ENCODE measurements around the gene TEDDM1. TPM values are rescaled to one million over a fixed set of nuclear protein-coding genes. Genes with fewer than 3 reads are reported as not detected.

Gene TEDDM1
- total and polyA plus RNA-seq, 2 experiments from 2014 or later = not detected

DNA sequence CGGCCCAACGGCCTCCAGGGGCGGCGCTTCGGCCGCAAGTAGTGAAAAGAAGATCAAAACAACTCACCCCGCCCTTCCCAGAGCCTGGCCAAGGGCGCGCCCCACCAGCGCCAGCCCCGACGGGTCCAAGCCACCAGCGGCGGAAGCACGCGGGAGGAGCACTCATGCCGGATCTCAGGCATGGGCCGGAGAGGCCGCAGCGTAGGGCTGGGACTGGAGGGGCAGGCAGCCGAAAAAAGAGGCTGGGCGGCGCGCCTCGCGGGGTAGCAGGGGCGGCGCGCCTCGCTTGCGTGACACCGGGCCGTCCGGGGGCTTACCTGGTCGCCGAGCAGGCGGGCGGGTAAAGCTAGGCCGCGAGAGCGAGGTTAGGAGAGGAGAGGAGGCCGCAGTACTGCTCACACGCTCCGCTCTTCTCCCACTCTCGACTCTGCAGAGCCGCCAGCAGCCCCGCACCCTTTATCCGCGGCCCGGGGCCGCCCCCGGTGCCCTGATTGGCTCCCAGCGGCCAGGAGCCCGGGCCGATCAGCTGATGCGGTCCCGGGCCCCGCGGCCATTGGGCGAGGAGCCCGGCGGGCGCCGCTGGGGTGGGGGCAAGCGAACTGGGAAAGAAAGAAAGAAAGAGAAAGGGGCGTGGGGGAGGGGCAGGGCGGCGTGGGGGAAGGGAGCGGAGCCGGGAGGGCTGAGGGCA lies 9.0 kb downstream of the TEDDM1 start, which contains the start of gene GLUL:
Gene GLUL (minus strand): TSS at position 429 of the 688 bp plus-strand sequence. CDS start 3,053 bp downstream, outside the sequence.
- H3K9me3 Mint-ChIP-seq = no peaks in the 10 kb centered on the region; the same call in 2 of the 3 replicates
- Histone ChIP-seq H4K20me1 (replicated peaks; ENCODE audit: insufficient read depth) (peaks cover 42% of the 10 kb centered on the region), H3K27me3 (ENCODE audit: insufficient read depth) (no peaks in the 10 kb centered on the region), H3F3A (replicated peaks; ENCODE audit: low read depth) (peaks cover 9% of the 10 kb centered on the region; the same call in 1 of the 2 replicates), H3K4me3 (peak within 1 kb of the TSS; percentile 97), H2AFZ (peak within 1 kb of the TSS; percentile 89), H3K9me2 (ENCODE audit: insufficient read depth) (no peaks in the 10 kb centered on the region), H3K79me2 (replicated peaks; ENCODE audit: insufficient read depth) (peaks cover 62% of the 10 kb centered on the region), H3K36me3 (ENCODE audit: insufficient read depth) (peaks cover 28% of the 10 kb centered on the region), H3K4me2 (peak within 1 kb of the TSS; percentile 99), H3K4me1 (ENCODE audit: insufficient read depth) (peaks cover 27% of the 10 kb centered on the region), H3K27ac (ENCODE audit: low read depth) (peak within 1 kb of the TSS; percentile 95)
- TF ChIP-seq CREB1 (CRISPR knock-in tag; IDR thresholded peaks at IDR 0.05; ENCODE audit: low read depth) = peak; percentile 69; the same call in 1 of the 2 replicates
- TF ChIP-seq POLR2AphosphoS5 (IDR thresholded peaks at IDR 0.05; ENCODE audit: low read depth) = peak; percentile 98
- TF ChIP-seq, protein P1, sequence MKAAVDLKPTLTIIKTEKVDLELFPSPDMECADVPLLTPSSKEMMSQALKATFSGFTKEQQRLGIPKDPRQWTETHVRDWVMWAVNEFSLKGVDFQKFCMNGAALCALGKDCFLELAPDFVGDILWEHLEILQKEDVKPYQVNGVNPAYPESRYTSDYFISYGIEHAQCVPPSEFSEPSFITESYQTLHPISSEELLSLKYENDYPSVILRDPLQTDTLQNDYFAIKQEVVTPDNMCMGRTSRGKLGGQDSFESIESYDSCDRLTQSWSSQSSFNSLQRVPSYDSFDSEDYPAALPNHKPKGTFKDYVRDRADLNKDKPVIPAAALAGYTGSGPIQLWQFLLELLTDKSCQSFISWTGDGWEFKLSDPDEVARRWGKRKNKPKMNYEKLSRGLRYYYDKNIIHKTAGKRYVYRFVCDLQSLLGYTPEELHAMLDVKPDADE (IDR thresholded peaks at IDR 0.05) = no peak
- H3K27ac Mint-ChIP-seq = peak within 1 kb of the TSS; percentile 97
- H3K27me3 Mint-ChIP-seq (ENCODE audit: insufficient read depth, low read depth, poor library complexity) = peaks cover 11% of the 10 kb centered on the region
- ATAC-seq (peak; percentile 88), DNase-seq (ENCODE audit: low spot score) (peak; percentile 95)
- H3K4me1 Mint-ChIP-seq = peaks cover 34% of the 10 kb centered on the region
- H3K36me3 Mint-ChIP-seq (ENCODE audit: low read depth) = peaks cover 45% of the 10 kb centered on the region
- H3K4me3 Mint-ChIP-seq = peak within 1 kb of the TSS; percentile 96

DNA sequence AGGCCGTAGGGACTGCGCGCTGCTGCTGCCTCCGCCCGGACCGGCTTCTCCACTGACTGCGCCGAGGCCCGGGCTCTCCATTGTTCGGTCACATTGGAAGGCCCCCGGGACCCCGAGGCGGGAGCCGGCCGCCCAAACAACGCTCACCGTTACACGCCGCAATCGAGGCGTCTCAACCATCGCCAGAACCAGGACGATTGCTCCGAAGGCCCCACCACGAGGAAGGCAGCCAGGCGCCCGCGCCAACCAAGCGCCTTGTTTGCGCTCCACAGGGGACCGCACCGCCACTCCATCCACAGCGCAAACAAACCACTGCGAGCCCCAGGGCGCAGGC lies 9.5 kb downstream of the TEDDM1 start:
- Histone ChIP-seq H3K4me2 (peak overlapping the region; percentile 99), H3K27ac (ENCODE audit: low read depth) (peak overlapping the region; percentile 86; the same call in 1 of the 2 replicates), H4K20me1 (replicated peaks; ENCODE audit: insufficient read depth) (peaks cover 47% of the 10 kb centered on the region), H3K9me2 (ENCODE audit: insufficient read depth) (no peaks in the 10 kb centered on the region), H3K4me1 (ENCODE audit: insufficient read depth) (peaks cover 27% of the 10 kb centered on the region), H3K4me3 (peak overlapping the region; percentile 97), H3K27me3 (ENCODE audit: insufficient read depth) (no peaks in the 10 kb centered on the region), H3K79me2 (replicated peaks; ENCODE audit: insufficient read depth) (peaks cover 67% of the 10 kb centered on the region), H2AFZ (no peak overlapping the region), H3F3A (replicated peaks; ENCODE audit: low read depth) (peaks cover 14% of the 10 kb centered on the region), H3K36me3 (ENCODE audit: insufficient read depth) (peaks cover 33% of the 10 kb centered on the region)
- Mint-ChIP-seq H3K9me3 (no peaks in the 10 kb centered on the region; the same call in 2 of the 3 replicates), H3K4me1 (peaks cover 30% of the 10 kb centered on the region), H3K4me3 (peak overlapping the region; percentile 96), H3K36me3 (ENCODE audit: low read depth) (peaks cover 50% of the 10 kb centered on the region), H3K27ac (peak overlapping the region; percentile 97), H3K27me3 (ENCODE audit: insufficient read depth, low read depth, poor library complexity) (peaks cover 14% of the 10 kb centered on the region)
- no peak for DNase-seq (ENCODE audit: low spot score)
- no peak; the same call in 1 of the 3 replicates for ATAC-seq
- TF ChIP-seq EZH2phosphoT487 (IDR thresholded peaks at IDR 0.05; ENCODE audit: unreplicated experiment) = no peak
- TF ChIP-seq CREB1 (CRISPR knock-in tag; IDR thresholded peaks at IDR 0.05; ENCODE audit: low read depth) = no peak
- TF ChIP-seq NANOG (IDR thresholded peaks at IDR 0.05; ENCODE audit: borderline replicate concordance) = no peak
- TF ChIP-seq, protein P2, sequence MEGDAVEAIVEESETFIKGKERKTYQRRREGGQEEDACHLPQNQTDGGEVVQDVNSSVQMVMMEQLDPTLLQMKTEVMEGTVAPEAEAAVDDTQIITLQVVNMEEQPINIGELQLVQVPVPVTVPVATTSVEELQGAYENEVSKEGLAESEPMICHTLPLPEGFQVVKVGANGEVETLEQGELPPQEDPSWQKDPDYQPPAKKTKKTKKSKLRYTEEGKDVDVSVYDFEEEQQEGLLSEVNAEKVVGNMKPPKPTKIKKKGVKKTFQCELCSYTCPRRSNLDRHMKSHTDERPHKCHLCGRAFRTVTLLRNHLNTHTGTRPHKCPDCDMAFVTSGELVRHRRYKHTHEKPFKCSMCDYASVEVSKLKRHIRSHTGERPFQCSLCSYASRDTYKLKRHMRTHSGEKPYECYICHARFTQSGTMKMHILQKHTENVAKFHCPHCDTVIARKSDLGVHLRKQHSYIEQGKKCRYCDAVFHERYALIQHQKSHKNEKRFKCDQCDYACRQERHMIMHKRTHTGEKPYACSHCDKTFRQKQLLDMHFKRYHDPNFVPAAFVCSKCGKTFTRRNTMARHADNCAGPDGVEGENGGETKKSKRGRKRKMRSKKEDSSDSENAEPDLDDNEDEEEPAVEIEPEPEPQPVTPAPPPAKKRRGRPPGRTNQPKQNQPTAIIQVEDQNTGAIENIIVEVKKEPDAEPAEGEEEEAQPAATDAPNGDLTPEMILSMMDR (conservative IDR thresholded peaks at IDR 0.05; ENCODE audit: low read depth in 2 of 2) = no peak
- no peak for TF ChIP-seq STAT1 (IDR thresholded peaks at IDR 0.05; ENCODE audit: unreplicated experiment)
- TF ChIP-seq, protein P1 (IDR thresholded peaks at IDR 0.05) = no peak
- TF ChIP-seq, protein P3, sequence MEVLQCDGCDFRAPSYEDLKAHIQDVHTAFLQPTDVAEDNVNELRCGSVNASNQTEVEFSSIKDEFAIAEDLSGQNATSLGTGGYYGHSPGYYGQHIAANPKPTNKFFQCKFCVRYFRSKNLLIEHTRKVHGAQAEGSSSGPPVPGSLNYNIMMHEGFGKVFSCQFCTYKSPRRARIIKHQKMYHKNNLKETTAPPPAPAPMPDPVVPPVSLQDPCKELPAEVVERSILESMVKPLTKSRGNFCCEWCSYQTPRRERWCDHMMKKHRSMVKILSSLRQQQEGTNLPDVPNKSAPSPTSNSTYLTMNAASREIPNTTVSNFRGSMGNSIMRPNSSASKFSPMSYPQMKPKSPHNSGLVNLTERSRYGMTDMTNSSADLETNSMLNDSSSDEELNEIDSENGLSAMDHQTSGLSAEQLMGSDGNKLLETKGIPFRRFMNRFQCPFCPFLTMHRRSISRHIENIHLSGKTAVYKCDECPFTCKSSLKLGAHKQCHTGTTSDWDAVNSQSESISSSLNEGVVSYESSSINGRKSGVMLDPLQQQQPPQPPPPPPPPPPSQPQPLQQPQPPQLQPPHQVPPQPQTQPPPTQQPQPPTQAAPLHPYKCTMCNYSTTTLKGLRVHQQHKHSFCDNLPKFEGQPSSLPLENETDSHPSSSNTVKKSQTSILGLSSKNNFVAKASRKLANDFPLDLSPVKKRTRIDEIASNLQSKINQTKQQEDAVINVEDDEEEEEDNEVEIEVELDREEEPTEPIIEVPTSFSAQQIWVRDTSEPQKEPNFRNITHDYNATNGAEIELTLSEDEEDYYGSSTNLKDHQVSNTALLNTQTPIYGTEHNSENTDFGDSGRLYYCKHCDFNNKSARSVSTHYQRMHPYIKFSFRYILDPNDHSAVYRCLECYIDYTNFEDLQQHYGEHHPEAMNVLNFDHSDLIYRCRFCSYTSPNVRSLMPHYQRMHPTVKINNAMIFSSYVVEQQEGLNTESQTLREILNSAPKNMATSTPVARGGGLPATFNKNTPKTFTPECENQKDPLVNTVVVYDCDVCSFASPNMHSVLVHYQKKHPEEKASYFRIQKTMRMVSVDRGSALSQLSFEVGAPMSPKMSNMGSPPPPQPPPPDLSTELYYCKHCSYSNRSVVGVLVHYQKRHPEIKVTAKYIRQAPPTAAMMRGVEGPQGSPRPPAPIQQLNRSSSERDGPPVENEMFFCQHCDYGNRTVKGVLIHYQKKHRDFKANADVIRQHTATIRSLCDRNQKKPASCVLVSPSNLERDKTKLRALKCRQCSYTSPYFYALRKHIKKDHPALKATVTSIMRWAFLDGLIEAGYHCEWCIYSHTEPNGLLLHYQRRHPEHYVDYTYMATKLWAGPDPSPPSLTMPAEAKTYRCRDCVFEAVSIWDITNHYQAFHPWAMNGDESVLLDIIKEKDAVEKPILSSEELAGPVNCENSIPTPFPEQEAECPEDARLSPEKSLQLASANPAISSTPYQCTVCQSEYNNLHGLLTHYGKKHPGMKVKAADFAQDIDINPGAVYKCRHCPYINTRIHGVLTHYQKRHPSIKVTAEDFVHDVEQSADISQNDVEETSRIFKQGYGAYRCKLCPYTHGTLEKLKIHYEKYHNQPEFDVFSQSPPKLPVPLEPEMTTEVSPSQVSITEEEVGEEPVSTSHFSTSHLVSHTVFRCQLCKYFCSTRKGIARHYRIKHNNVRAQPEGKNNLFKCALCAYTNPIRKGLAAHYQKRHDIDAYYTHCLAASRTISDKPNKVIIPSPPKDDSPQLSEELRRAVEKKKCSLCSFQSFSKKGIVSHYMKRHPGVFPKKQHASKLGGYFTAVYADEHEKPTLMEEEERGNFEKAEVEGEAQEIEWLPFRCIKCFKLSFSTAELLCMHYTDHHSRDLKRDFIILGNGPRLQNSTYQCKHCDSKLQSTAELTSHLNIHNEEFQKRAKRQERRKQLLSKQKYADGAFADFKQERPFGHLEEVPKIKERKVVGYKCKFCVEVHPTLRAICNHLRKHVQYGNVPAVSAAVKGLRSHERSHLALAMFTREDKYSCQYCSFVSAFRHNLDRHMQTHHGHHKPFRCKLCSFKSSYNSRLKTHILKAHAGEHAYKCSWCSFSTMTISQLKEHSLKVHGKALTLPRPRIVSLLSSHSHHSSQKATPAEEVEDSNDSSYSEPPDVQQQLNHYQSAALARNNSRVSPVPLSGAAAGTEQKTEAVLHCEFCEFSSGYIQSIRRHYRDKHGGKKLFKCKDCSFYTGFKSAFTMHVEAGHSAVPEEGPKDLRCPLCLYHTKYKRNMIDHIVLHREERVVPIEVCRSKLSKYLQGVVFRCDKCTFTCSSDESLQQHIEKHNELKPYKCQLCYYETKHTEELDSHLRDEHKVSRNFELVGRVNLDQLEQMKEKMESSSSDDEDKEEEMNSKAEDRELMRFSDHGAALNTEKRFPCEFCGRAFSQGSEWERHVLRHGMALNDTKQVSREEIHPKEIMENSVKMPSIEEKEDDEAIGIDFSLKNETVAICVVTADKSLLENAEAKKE (CRISPR knock-in tag; IDR thresholded peaks at IDR 0.05) = no peak
- TF ChIP-seq ZNF114 (CRISPR knock-in tag; IDR thresholded peaks at IDR 0.05) = no peak
- TF ChIP-seq JUNB (IDR thresholded peaks at IDR 0.05; ENCODE audit: unreplicated experiment) = no peak

Data from GM23338 (cell line).